SK-N-SH (cell line): ENCODE data around the gene SMCO2.

ENCODE experiments used
- EP300 ChIP-seq, 2 experiments: IDR thresholded peaks; 2 replicates each; pipeline versions ENCODE4 v1.4.0 to v1.6.1; 2012; ENCODE audit warnings: borderline replicate concordance in 1 of 2, low read depth in 1 of 2, low read length in 1 of 2
- FOXM1 ChIP-seq: IDR thresholded peaks from 2 replicates; pipeline ENCODE4 v1.4.0; 2012; ENCODE audit warnings: low read depth, mild to moderate bottlenecking
- GATA2 ChIP-seq: sonication (generic); formaldehyde crosslinking; IDR thresholded peaks from 2 replicates; pipeline ENCODE4 v1.5.0; 2020; ENCODE audit warnings: mild to moderate bottlenecking, missing genetic modification reagents
- MXI1 ChIP-seq: IDR thresholded peaks from 2 replicates; pipeline ENCODE4 v1.6.1; 2012; ENCODE audit warnings: mild to moderate bottlenecking, low read depth, low read length, improper control_type of control experiment
- NFIC ChIP-seq: IDR thresholded peaks from 2 replicates; pipeline ENCODE4 v1.4.0; 2012; ENCODE audit warnings: borderline replicate concordance
- POLR2AphosphoS5 ChIP-seq: IDR thresholded peaks from 2 replicates; pipeline ENCODE4 v1.6.1; 2012; ENCODE audit warnings: low read depth, low read length
- RAD21 ChIP-seq: IDR thresholded peaks from 2 replicates; pipeline ENCODE4 v1.6.1; 2012; ENCODE audit warnings: mild to moderate bottlenecking, low read length
- RFX5 ChIP-seq: IDR thresholded peaks from 2 replicates; pipeline ENCODE4 v1.6.1; 2012; ENCODE audit warnings: mild to moderate bottlenecking, improper control_type of control experiment, low read length
- SIN3A ChIP-seq: IDR thresholded peaks from 2 replicates; pipeline ENCODE4 v1.6.1; 2012; ENCODE audit warnings: low read depth, mild to moderate bottlenecking, low read length, moderate library complexity, borderline replicate concordance
- TF ChIP-seq, protein P1 (sequence below): fragments of 200-600 bp; sonication (generic); IDR thresholded peaks from 2 replicates; pipeline ENCODE4 v1.6.1; 2017; ENCODE audit warnings: antibody characterized with exemption, mild to moderate bottlenecking, moderate library complexity
- TF ChIP-seq, protein P2 (sequence below): IDR thresholded peaks from 2 replicates; pipeline ENCODE4 v1.4.0; 2012; ENCODE audit warnings: low read depth
- TF ChIP-seq, protein P3 (sequence below): IDR thresholded peaks from 2 replicates; pipeline ENCODE4 v1.6.1; 2012; ENCODE audit warnings: mild to moderate bottlenecking, low read depth, low read length, moderate library complexity

DNA sequence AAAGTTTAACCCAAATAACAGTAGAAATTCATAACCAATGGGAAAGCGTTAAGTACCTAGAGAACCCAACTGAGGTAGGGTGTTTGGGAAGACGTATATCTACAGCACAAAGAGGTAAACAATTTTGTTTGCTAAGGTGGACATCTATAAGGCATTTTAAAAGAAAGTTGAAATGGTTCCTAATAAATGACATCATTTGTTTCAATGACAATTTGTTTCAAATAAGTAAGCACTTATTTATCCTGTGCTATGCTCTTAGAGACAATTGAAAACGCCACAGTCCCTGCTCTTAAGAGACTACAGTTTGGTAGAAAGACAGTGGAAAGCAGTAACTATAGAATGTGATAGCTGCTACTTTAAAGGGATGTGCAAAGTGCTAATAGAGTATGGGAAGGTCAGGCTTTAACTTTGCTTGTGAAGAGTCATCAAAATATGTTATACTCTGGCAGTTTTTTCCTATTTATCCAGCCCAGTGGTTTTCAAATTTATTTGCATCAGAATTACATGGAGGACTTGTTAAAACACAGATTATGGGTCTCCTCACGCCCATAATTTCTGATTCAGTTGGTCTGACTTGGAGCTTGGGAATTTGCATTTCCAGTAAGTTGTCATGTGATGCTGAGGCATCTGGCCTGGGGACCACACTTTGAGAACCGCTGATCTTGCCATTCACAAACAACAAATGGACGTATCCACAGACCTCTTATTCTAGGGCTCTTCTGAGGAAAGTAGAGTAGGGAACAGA lies 19.6 kb upstream of the SMCO2 start:
- TF ChIP-seq, protein P1, sequence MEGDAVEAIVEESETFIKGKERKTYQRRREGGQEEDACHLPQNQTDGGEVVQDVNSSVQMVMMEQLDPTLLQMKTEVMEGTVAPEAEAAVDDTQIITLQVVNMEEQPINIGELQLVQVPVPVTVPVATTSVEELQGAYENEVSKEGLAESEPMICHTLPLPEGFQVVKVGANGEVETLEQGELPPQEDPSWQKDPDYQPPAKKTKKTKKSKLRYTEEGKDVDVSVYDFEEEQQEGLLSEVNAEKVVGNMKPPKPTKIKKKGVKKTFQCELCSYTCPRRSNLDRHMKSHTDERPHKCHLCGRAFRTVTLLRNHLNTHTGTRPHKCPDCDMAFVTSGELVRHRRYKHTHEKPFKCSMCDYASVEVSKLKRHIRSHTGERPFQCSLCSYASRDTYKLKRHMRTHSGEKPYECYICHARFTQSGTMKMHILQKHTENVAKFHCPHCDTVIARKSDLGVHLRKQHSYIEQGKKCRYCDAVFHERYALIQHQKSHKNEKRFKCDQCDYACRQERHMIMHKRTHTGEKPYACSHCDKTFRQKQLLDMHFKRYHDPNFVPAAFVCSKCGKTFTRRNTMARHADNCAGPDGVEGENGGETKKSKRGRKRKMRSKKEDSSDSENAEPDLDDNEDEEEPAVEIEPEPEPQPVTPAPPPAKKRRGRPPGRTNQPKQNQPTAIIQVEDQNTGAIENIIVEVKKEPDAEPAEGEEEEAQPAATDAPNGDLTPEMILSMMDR, result no peak
- TF ChIP-seq GATA2 (CRISPR knock-in tag) (no peak), EP300 (IDR thresholded peaks at IDR 0.05; ENCODE audit: borderline replicate concordance in 1 of 2, low read depth in 1 of 2, low read length in 1 of 2) (no peak), RFX5 (no peak), FOXM1 (no peak), MXI1 (no peak), NFIC (no peak), SIN3A (no peak), RAD21 (no peak), POLR2AphosphoS5 (no peak)
- TF ChIP-seq, protein P2, sequence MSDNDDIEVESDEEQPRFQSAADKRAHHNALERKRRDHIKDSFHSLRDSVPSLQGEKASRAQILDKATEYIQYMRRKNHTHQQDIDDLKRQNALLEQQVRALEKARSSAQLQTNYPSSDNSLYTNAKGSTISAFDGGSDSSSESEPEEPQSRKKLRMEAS, result no peak
- TF ChIP-seq, protein P3, sequence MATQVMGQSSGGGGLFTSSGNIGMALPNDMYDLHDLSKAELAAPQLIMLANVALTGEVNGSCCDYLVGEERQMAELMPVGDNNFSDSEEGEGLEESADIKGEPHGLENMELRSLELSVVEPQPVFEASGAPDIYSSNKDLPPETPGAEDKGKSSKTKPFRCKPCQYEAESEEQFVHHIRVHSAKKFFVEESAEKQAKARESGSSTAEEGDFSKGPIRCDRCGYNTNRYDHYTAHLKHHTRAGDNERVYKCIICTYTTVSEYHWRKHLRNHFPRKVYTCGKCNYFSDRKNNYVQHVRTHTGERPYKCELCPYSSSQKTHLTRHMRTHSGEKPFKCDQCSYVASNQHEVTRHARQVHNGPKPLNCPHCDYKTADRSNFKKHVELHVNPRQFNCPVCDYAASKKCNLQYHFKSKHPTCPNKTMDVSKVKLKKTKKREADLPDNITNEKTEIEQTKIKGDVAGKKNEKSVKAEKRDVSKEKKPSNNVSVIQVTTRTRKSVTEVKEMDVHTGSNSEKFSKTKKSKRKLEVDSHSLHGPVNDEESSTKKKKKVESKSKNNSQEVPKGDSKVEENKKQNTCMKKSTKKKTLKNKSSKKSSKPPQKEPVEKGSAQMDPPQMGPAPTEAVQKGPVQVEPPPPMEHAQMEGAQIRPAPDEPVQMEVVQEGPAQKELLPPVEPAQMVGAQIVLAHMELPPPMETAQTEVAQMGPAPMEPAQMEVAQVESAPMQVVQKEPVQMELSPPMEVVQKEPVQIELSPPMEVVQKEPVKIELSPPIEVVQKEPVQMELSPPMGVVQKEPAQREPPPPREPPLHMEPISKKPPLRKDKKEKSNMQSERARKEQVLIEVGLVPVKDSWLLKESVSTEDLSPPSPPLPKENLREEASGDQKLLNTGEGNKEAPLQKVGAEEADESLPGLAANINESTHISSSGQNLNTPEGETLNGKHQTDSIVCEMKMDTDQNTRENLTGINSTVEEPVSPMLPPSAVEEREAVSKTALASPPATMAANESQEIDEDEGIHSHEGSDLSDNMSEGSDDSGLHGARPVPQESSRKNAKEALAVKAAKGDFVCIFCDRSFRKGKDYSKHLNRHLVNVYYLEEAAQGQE, result no peak
